ENCODE data around the gene DDX54. TPM values are rescaled to one million over a fixed set of nuclear protein-coding genes. Genes with fewer than 3 reads are reported as not detected.

Gene DDX54
- total RNA-seq, 1 experiment from 2014 or later = 101 TPM

DNA sequence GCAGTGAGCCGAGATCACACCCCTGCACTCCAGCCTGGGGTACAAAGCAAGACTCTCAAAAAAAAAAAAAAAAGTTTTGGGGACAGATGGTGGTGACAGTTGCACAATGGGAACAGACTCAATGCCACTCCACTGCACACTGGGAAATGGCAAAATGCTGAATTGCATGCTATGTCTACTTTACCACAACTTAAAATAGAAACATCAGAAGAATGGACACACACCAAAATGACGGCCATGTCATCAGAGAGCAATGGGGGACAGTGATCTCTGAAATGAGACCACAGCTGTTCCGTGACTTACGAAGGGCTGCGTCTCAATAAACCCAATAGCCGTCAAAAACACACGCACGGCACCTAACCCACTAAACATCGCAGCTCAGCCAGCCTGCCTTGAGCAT, 13.7 kb downstream of the DDX54 start:
- no peak overlapping the region for H3K4me3 ChIP-seq (ENCODE audit: low read depth in 2 of 2, low read length in 2 of 2)
- H3K27ac ChIP-seq (ENCODE audit: low read length) = no peak overlapping the region
- in situ Hi-C loops (cut with HindIII; ENCODE audit: low pct_unique_long_range_greater_than_20kb, low sequenced_read_pairs) = loop anchor here (25.0 kb wide), 1 partner anchor 109 kb away; the partner anchor contains the start of gene DTX1
- no peaks in the 10 kb centered on the region for H3K27me3 ChIP-seq (ENCODE audit: control insufficient read depth, insufficient read depth, low read length)
- BruUV-seq (replicated peaks) = no TSS peak
- TF ChIP-seq, protein P1, sequence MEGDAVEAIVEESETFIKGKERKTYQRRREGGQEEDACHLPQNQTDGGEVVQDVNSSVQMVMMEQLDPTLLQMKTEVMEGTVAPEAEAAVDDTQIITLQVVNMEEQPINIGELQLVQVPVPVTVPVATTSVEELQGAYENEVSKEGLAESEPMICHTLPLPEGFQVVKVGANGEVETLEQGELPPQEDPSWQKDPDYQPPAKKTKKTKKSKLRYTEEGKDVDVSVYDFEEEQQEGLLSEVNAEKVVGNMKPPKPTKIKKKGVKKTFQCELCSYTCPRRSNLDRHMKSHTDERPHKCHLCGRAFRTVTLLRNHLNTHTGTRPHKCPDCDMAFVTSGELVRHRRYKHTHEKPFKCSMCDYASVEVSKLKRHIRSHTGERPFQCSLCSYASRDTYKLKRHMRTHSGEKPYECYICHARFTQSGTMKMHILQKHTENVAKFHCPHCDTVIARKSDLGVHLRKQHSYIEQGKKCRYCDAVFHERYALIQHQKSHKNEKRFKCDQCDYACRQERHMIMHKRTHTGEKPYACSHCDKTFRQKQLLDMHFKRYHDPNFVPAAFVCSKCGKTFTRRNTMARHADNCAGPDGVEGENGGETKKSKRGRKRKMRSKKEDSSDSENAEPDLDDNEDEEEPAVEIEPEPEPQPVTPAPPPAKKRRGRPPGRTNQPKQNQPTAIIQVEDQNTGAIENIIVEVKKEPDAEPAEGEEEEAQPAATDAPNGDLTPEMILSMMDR (IDR thresholded peaks at IDR 0.05) = no peak
- TF ChIP-seq POLR2AphosphoS5 (IDR thresholded peaks at IDR 0.05; ENCODE audit: low read depth, low read length) (no peak), SIN3A (IDR thresholded peaks at IDR 0.05; ENCODE audit: borderline replicate concordance, insufficient read depth, low read depth, low read length) (no peak), TCF7L2 (IDR thresholded peaks at IDR 0.05; ENCODE audit: low read depth, low read length) (no peak)
- TF ChIP-seq, protein P2, sequence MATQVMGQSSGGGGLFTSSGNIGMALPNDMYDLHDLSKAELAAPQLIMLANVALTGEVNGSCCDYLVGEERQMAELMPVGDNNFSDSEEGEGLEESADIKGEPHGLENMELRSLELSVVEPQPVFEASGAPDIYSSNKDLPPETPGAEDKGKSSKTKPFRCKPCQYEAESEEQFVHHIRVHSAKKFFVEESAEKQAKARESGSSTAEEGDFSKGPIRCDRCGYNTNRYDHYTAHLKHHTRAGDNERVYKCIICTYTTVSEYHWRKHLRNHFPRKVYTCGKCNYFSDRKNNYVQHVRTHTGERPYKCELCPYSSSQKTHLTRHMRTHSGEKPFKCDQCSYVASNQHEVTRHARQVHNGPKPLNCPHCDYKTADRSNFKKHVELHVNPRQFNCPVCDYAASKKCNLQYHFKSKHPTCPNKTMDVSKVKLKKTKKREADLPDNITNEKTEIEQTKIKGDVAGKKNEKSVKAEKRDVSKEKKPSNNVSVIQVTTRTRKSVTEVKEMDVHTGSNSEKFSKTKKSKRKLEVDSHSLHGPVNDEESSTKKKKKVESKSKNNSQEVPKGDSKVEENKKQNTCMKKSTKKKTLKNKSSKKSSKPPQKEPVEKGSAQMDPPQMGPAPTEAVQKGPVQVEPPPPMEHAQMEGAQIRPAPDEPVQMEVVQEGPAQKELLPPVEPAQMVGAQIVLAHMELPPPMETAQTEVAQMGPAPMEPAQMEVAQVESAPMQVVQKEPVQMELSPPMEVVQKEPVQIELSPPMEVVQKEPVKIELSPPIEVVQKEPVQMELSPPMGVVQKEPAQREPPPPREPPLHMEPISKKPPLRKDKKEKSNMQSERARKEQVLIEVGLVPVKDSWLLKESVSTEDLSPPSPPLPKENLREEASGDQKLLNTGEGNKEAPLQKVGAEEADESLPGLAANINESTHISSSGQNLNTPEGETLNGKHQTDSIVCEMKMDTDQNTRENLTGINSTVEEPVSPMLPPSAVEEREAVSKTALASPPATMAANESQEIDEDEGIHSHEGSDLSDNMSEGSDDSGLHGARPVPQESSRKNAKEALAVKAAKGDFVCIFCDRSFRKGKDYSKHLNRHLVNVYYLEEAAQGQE (IDR thresholded peaks at IDR 0.05; ENCODE audit: insufficient read depth in 1 of 2, low read depth in 2 of 2, low read length in 1 of 2) = no peak
- no peak for ATAC-seq
- intact Hi-C loops (cut with micrococcal nuclease; ENCODE audit: unreplicated experiment) = no loop called here
- H3K36me3 ChIP-seq (ENCODE audit: control insufficient read depth, insufficient read depth, low read length) = peaks cover 20% of the 10 kb centered on the region
- no peak for DNase-seq (ENCODE audit: low read depth, low spot score)
- H3K9me3 ChIP-seq (ENCODE audit: control insufficient read depth, insufficient read depth, low read depth, low read length) = no peaks in the 10 kb centered on the region
- H3K4me1 ChIP-seq (ENCODE audit: control insufficient read depth, insufficient read depth, low read length) = no peaks in the 10 kb centered on the region
- POLR2A ChIA-PET = no interaction called here
- CTCF ChIA-PET = interaction anchor here (0.6 kb wide), 1 partner anchor 31 kb away, joined by 3 read pairs; no protein-coding TSS in a partner anchor

DNA sequence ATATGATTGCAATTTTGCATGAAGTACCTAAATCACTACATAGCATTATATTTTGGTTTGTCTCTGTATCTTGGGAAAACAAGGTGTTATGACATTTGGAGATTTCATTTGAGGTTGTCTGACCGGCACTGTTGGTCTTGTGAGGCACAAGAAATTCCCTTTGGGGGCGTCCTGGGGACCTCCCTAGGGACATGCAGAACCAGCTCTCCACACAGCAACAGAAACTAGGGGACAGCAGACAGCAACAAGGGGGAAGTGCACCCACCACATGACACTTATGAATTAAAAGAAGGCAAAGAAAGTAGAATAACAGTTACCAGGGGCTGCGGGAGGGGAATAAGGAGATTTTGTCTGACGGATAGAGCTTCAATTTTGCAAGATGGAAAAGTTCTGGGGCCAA, 14.4 kb downstream of the DDX54 start:
- ChIA-PET CTCF (interaction anchor here (0.6 kb wide), 1 partner anchor 30 kb away, joined by 3 read pairs; no protein-coding TSS in a partner anchor), POLR2A (no interaction called here)
- in situ Hi-C loops (cut with HindIII; ENCODE audit: low pct_unique_long_range_greater_than_20kb, low sequenced_read_pairs) = loop anchor here (25.0 kb wide), 1 partner anchor 109 kb away; the partner anchor contains the start of gene DTX1
- Histone ChIP-seq H3K27ac (ENCODE audit: low read length) (no peak overlapping the region), H3K4me3 (ENCODE audit: low read depth in 2 of 2, low read length in 2 of 2) (no peak overlapping the region), H3K36me3 (ENCODE audit: control insufficient read depth, insufficient read depth, low read length) (peaks cover 20% of the 10 kb centered on the region), H3K9me3 (ENCODE audit: control insufficient read depth, insufficient read depth, low read depth, low read length) (no peaks in the 10 kb centered on the region), H3K27me3 (ENCODE audit: control insufficient read depth, insufficient read depth, low read length) (no peaks in the 10 kb centered on the region), H3K4me1 (ENCODE audit: control insufficient read depth, insufficient read depth, low read length) (no peaks in the 10 kb centered on the region)
- no TSS peak for BruUV-seq (replicated peaks)
- no peak for DNase-seq (ENCODE audit: low read depth, low spot score)
- TF ChIP-seq, protein P2 (IDR thresholded peaks at IDR 0.05; ENCODE audit: insufficient read depth in 1 of 2, low read depth in 2 of 2, low read length in 1 of 2) = no peak
- TF ChIP-seq SIN3A (IDR thresholded peaks at IDR 0.05; ENCODE audit: borderline replicate concordance, insufficient read depth, low read depth, low read length) (no peak), POLR2AphosphoS5 (IDR thresholded peaks at IDR 0.05; ENCODE audit: low read depth, low read length) (no peak), TCF7L2 (IDR thresholded peaks at IDR 0.05; ENCODE audit: low read depth, low read length) (no peak)
- TF ChIP-seq, protein P1 (IDR thresholded peaks at IDR 0.05) = no peak
- intact Hi-C loops (cut with micrococcal nuclease; ENCODE audit: unreplicated experiment) = no loop called here
- ATAC-seq = no peak
